ENCODE data around the gene CCDC127.

The CCDC127 gene

GRCh38 chr5:179401-179800, 38.6 kb downstream of the CCDC127 start:
- TF ChIP-seq TEAD4 (IDR thresholded peaks at IDR 0.05) (no peak), TAF1 (IDR thresholded peaks at IDR 0.05; ENCODE audit: low read depth) (no peak), CEBPB (IDR thresholded peaks at IDR 0.05) (no peak), EP300 (IDR thresholded peaks at IDR 0.05; ENCODE audit: borderline replicate concordance) (no peak), EGR1 (IDR thresholded peaks at IDR 0.05) (no peak), CREB1 (IDR thresholded peaks at IDR 0.05; ENCODE audit: low read depth) (no peak), ZBTB7A (IDR thresholded peaks at IDR 0.05; ENCODE audit: low read depth) (no peak), REST (IDR thresholded peaks at IDR 0.05; ENCODE audit: low read depth) (no peak), TCF12 (IDR thresholded peaks at IDR 0.05; ENCODE audit: low read depth) (no peak), MAX (IDR thresholded peaks at IDR 0.05) (no peak), RAD21 (IDR thresholded peaks at IDR 0.05; ENCODE audit: low read depth) (no peak), USF1 (IDR thresholded peaks at IDR 0.05) (no peak), YY1 (IDR thresholded peaks at IDR 0.05; ENCODE audit: low read depth) (no peak), FOXM1 (IDR thresholded peaks at IDR 0.05; ENCODE audit: borderline replicate concordance, low read depth) (no peak), NFIC (IDR thresholded peaks at IDR 0.05) (no peak)

GRCh38 chr5:178110-178509, 39.8 kb downstream of the CCDC127 start:
- TF ChIP-seq TEAD4 (IDR thresholded peaks at IDR 0.05) (no peak), REST (IDR thresholded peaks at IDR 0.05; ENCODE audit: low read depth) (no peak), TAF1 (IDR thresholded peaks at IDR 0.05; ENCODE audit: low read depth) (no peak), USF1 (IDR thresholded peaks at IDR 0.05) (no peak), RAD21 (IDR thresholded peaks at IDR 0.05; ENCODE audit: low read depth) (no peak), MAX (IDR thresholded peaks at IDR 0.05) (no peak), ZBTB7A (IDR thresholded peaks at IDR 0.05; ENCODE audit: low read depth) (no peak), EP300 (IDR thresholded peaks at IDR 0.05; ENCODE audit: borderline replicate concordance) (no peak), NFIC (IDR thresholded peaks at IDR 0.05) (no peak), FOXM1 (IDR thresholded peaks at IDR 0.05; ENCODE audit: borderline replicate concordance, low read depth) (no peak), CREB1 (IDR thresholded peaks at IDR 0.05; ENCODE audit: low read depth) (no peak), YY1 (IDR thresholded peaks at IDR 0.05; ENCODE audit: low read depth) (no peak), EGR1 (IDR thresholded peaks at IDR 0.05) (no peak), TCF12 (IDR thresholded peaks at IDR 0.05; ENCODE audit: low read depth) (no peak), CEBPB (IDR thresholded peaks at IDR 0.05) (no peak)

- TF ChIP-seq EGR1 (IDR thresholded peaks at IDR 0.05): no peak
- no peak for TF ChIP-seq USF1 (IDR thresholded peaks at IDR 0.05)
- no peak for TF ChIP-seq YY1 (IDR thresholded peaks at IDR 0.05; ENCODE audit: low read depth)
- no peak for TF ChIP-seq TEAD4 (IDR thresholded peaks at IDR 0.05)
- no peak for TF ChIP-seq ZBTB7A (IDR thresholded peaks at IDR 0.05; ENCODE audit: low read depth)
- TF ChIP-seq CEBPB (IDR thresholded peaks at IDR 0.05): no peak
- no peak for TF ChIP-seq TCF12 (IDR thresholded peaks at IDR 0.05; ENCODE audit: low read depth)
- no peak for TF ChIP-seq NFIC (IDR thresholded peaks at IDR 0.05)
- no peak for TF ChIP-seq TAF1 (IDR thresholded peaks at IDR 0.05; ENCODE audit: low read depth)
- no peak for TF ChIP-seq RAD21 (IDR thresholded peaks at IDR 0.05; ENCODE audit: low read depth)
- TF ChIP-seq FOXM1 (IDR thresholded peaks at IDR 0.05; ENCODE audit: borderline replicate concordance, low read depth): no peak
- no peak for TF ChIP-seq CREB1 (IDR thresholded peaks at IDR 0.05; ENCODE audit: low read depth)
- TF ChIP-seq REST (IDR thresholded peaks at IDR 0.05; ENCODE audit: low read depth): no peak
- TF ChIP-seq EP300 (IDR thresholded peaks at IDR 0.05; ENCODE audit: borderline replicate concordance): no peak
- TF ChIP-seq MAX (IDR thresholded peaks at IDR 0.05): no peak
These were observed 41.6 kb downstream of the CCDC127 start for GRCh38 chr5:176296-176823.
